ENCODE data around the gene ALDH4A1. TPM values are rescaled to one million over a fixed set of nuclear protein-coding genes. Genes with fewer than 3 reads are reported as not detected.

Gene ALDH4A1
- total and polyA plus RNA-seq, 9 of the 15 experiments (the other 6 are each of a cell fraction or from before 2014, with no cell fraction given), result 0.27 to 31.4 (median 16.6) TPM

DNA sequence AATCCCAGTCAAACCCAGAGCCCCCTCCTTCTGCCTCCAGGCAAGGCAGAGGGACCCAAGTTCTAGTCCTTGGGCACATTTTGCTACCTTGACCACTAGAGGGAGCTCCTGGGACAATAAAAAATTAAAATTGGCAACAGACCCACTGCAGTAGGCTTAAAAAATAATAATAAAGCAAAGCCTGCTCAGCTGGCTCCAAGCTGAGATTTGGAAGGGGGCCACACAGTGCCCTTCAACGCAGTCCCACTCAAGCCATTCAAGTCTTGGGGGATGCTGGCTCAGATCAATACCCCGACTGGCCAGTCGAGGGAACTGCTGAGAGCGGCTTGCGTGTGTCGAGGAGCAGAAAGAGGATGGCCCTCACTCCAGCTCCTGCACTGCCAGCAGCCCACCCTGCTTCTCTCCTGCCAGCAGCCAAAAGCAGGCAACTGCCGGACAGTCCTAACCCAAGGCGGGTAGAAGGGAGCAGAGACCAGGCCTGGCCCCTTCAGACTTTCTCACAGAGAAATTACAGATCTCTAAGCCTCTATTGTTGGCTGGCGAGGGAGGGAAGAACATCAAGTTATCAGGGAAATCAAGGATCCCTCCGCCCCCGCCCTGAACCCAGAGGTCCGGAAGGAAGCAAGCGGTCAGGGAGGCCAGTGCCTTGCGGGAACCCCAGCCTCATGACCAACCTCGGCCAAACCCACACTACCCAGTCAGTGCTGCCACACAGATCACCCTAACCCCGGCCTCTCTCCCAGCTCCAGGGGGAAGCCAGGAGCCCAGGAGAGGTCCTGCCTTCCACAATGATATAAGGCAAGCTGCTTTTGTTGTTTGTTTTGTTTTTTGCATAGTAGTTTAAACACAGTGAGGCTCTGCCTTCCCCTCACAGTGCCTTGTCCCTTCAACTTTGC is 4.9 kb upstream of the ALDH4A1 start (continued):
- TF ChIP-seq RCOR1 (IDR thresholded peaks at IDR 0.05; ENCODE audit: borderline replicate concordance in 1 of 2, low read depth in 2 of 2, low read length in 2 of 2), result 0 out of 4 replicates have a peak, but pooled peaks of 1 of the 2 experiments have one; percentile 45
- TF ChIP-seq ZNF239 (CRISPR knock-in tag; IDR thresholded peaks at IDR 0.05), result no peak
- TF ChIP-seq HOXB6 (CRISPR knock-in tag; IDR thresholded peaks at IDR 0.05; ENCODE audit: borderline replicate concordance), result no peak
- no peak for TF ChIP-seq ZNF75A (CRISPR knock-in tag; IDR thresholded peaks at IDR 0.05)
- 0 out of 2 replicates have a peak, but pooled peaks have one; percentile 24 for TF ChIP-seq BCOR (IDR thresholded peaks at IDR 0.05)
- TF ChIP-seq SAFB (IDR thresholded peaks at IDR 0.05; ENCODE audit: borderline replicate concordance, low read depth, low read length), result no peak
- no peak for TF ChIP-seq LARP7 (IDR thresholded peaks at IDR 0.05)
- TF ChIP-seq, protein P1, sequence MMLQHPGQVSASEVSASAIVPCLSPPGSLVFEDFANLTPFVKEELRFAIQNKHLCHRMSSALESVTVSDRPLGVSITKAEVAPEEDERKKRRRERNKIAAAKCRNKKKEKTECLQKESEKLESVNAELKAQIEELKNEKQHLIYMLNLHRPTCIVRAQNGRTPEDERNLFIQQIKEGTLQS (IDR thresholded peaks at IDR 0.05), result 0 out of 2 replicates have a peak, but pooled peaks have one; percentile 4
- TF ChIP-seq, protein P1 (CRISPR knock-in tag; conservative IDR thresholded peaks at IDR 0.05), result no peak
- TF ChIP-seq ZNF174 (CRISPR knock-in tag; IDR thresholded peaks at IDR 0.05), result no peak
- TF ChIP-seq, protein P2, sequence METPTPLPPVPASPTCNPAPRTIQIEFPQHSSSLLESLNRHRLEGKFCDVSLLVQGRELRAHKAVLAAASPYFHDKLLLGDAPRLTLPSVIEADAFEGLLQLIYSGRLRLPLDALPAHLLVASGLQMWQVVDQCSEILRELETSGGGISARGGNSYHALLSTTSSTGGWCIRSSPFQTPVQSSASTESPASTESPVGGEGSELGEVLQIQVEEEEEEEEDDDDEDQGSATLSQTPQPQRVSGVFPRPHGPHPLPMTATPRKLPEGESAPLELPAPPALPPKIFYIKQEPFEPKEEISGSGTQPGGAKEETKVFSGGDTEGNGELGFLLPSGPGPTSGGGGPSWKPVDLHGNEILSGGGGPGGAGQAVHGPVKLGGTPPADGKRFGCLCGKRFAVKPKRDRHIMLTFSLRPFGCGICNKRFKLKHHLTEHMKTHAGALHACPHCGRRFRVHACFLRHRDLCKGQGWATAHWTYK (CRISPR knock-in tag; IDR thresholded peaks at IDR 0.05), result peak; percentile 24; the same call in 1 of the 2 replicates
- TF ChIP-seq, protein P3, sequence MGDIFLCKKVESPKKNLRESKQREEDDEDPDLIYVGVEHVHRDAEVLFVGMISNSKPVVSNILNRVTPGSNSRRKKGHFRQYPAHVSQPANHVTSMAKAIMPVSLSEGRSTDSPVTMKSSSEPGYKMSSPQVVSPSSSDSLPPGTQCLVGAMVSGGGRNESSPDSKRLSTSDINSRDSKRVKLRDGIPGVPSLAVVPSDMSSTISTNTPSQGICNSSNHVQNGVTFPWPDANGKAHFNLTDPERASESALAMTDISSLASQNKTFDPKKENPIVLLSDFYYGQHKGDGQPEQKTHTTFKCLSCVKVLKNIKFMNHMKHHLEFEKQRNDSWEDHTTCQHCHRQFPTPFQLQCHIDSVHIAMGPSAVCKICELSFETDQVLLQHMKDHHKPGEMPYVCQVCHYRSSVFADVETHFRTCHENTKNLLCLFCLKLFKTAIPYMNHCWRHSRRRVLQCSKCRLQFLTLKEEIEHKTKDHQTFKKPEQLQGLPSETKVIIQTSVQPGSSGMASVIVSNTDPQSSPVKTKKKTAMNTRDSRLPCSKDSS (IDR thresholded peaks at IDR 0.05; ENCODE audit: low read depth, partially characterized antibody), result no peak
- no peak for TF ChIP-seq SMARCC2 (IDR thresholded peaks at IDR 0.05; ENCODE audit: low read depth)
- TF ChIP-seq MYNN (IDR thresholded peaks at IDR 0.05), result no peak
- no peak for TF ChIP-seq MYNN (CRISPR knock-in tag; IDR thresholded peaks at IDR 0.05)
- no peak; the same call in 1 of the 2 replicates for TF ChIP-seq HCFC1 (IDR thresholded peaks at IDR 0.05; ENCODE audit: low read depth, low read length)
- no peak for TF ChIP-seq CREBBP (IDR thresholded peaks at IDR 0.05; ENCODE audit: low read depth, low read length)
- peak in 1 of 2 experiments; percentile 72; a peak in 1 of 4 replicates for TF ChIP-seq ARNT (IDR thresholded peaks at IDR 0.05)
- TF ChIP-seq, protein P4, sequence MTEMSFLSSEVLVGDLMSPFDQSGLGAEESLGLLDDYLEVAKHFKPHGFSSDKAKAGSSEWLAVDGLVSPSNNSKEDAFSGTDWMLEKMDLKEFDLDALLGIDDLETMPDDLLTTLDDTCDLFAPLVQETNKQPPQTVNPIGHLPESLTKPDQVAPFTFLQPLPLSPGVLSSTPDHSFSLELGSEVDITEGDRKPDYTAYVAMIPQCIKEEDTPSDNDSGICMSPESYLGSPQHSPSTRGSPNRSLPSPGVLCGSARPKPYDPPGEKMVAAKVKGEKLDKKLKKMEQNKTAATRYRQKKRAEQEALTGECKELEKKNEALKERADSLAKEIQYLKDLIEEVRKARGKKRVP (CRISPR knock-in tag; IDR thresholded peaks at IDR 0.05), result no peak
- 0 out of 2 replicates have a peak, but pooled peaks have one; percentile 42 for TF ChIP-seq ZNF766 (CRISPR knock-in tag; conservative IDR thresholded peaks at IDR 0.05)
